AG10803 (cell line): Measurements from ENCODE around the gene FER.

Experiments
- DNase-seq: peaks from one replicate; pipeline ENCODE4 v3.0.0; 2010; ENCODE audit warnings: low read depth
- H3K4me3 ChIP-seq: 2 replicates; pipeline ENCODE4 v1.5.1; 2011; ENCODE audit warnings: mild to moderate bottlenecking, low read length, control low read depth
- TF ChIP-seq, protein P1 (sequence below): conservative IDR thresholded peaks from 2 replicates; pipeline ENCODE4 v1.5.1; 2011; ENCODE audit warnings: mild to moderate bottlenecking, low read length, control low read depth, inconsistent platforms

Gene FER

DNA sequence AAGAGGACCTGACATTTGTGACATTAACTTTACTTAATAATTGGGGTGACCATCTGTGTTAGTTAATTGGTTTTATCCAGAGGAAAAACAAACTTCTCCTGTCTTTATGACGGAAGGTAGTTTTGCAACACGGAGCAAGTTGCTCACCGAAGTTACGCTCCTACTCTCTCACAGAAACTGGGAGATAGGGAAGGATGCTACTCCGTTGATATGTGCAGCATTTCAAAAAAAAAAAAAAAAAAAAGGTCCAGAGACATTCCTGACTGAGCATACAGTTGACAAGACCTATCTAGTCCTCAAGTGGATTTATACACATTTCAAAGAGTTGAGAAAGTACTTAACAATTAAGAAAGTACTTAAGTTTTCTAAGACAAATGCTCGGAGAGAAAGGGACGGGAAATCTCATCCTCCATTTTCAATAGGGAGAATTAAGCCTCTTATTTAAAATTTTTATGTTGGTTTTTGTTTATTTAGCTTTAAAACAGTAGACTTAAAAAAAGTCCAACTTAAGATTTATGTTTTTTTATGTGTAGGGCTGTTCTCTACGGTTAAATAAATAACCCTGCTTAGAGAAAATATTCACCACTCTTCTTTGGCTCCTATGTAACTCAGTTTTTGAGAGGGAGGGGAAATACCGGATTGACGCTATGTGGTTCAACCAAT lies 455 bp upstream of the FER start:
- TF ChIP-seq, protein P1, sequence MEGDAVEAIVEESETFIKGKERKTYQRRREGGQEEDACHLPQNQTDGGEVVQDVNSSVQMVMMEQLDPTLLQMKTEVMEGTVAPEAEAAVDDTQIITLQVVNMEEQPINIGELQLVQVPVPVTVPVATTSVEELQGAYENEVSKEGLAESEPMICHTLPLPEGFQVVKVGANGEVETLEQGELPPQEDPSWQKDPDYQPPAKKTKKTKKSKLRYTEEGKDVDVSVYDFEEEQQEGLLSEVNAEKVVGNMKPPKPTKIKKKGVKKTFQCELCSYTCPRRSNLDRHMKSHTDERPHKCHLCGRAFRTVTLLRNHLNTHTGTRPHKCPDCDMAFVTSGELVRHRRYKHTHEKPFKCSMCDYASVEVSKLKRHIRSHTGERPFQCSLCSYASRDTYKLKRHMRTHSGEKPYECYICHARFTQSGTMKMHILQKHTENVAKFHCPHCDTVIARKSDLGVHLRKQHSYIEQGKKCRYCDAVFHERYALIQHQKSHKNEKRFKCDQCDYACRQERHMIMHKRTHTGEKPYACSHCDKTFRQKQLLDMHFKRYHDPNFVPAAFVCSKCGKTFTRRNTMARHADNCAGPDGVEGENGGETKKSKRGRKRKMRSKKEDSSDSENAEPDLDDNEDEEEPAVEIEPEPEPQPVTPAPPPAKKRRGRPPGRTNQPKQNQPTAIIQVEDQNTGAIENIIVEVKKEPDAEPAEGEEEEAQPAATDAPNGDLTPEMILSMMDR, result no peak
- H3K4me3 ChIP-seq, result peak overlapping the region; percentile 81
- DNase-seq, result no peak

DNA sequence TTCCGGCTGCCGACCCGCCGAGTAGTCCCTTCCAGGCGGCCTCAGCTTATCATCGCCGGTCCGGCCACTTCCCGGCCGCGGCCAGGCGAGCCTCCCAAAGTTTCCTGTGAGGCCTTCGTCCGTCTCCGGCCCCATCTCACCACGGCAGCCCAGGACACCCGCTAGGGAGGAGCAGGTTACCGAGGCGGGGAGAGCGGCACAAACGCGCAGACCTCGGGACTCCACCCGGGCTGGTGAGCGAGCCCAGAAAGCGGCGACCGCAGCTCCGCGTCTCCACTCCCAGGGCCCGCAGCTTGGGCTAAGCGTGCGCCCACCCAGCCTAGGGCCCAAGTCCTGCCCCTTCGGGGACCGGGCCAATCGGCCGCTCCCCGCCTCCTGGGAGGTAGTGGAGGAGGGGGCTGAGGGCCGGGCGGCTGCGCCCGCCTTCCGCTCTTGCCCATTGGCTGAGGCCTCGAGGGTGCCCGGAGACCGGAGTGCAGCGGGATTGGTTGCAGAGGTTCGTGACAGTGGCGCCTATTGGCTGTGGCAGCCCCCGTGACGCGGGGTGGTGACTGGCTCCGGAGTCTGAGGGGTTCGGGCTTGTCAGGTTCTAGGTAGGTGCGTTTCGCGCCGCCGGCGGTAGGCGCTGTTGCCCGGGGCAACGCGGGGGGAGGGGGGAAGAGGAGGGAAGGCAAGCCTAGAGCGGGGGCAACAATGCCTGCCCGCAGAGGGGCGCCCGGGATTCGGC lies 867 bp downstream of the FER start:
- TF ChIP-seq, protein P1, result no peak
- H3K4me3 ChIP-seq, result peak overlapping the region; percentile 81
- peak; percentile 99 for DNase-seq

DNA sequence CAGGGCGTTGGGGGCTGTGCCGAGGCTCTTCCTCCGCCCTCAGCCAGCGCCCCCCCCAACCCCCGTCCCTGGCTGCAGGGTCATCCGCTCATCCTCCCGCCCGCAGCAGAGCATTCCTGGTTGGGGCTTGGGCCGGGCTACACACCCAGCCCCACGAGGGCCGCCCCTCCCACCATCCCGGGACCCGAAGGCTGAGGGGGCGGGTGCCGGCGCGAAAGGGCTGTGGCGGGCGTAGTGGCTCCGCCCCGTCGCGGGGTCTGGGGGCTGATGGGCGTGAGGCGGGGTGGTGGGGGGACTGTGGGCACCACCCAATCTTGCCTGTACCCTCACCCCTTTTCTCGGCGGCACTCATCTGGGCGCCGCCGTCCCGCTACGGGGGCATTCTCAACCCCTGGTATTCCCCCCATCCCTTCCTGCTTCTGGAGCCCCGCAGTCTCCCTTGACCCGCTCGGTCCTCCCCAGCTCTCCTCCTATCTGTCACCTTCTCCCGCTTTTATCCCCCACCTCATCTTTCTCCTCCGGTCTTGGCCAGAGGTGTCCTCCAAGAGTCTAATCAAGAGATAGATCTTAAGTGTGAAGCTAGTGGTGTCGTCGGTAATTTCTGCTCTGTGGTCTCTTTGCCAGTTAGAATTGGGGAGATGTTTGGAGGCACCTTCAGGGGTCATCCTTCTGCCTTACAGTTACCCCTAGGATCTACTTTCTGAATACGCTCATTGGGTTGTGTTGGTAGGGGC lies 1.6 kb downstream of the FER start:
- no peak for DNase-seq
- H3K4me3 ChIP-seq, result peak overlapping the region; percentile 81
- TF ChIP-seq, protein P1, result peak; percentile 20; the same call in 1 of the 2 replicates

DNA sequence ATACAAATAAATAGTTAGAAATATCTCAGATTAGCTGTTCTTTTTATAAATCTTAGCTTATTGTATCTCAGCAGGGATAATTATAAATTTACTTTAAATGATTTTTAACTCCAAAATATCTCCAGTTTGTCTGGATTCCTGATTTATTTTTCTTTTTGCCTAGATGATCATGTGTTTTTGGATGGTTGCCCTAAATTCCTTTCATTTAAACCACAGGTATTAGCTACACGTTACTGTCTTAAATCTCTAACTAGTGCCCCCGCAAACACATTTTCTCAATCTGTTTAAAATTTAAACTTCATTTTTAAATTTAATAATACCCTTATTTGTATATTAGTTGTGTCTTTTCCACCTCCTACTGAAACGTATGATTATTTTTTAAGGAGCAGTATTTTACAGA lies 5.6 kb downstream of the FER start:
- peak; percentile 50 for DNase-seq
- no peak overlapping the region for H3K4me3 ChIP-seq
- TF ChIP-seq, protein P1, result no peak

DNA sequence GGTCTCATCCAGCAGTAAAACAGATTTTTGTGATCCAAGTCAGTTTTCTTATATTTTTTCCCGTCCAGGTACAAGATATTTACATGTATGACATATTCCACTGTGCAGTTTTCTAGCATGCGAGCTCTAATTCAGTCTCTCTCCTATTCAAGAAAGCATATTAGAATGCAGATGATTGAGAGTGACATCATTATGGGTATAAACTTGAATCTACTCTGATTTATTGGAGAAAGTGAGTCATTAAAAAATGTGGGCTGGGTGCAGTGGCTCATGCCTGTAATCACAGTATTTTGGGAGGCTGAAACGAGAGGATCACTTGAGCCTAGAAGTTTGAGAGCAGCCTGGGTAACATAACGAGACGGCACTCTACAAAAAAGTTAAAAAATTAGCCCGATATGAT lies 6.2 kb downstream of the FER start:
- no peak overlapping the region for H3K4me3 ChIP-seq
- TF ChIP-seq, protein P1, result no peak
- peak; percentile 45 for DNase-seq

DNA sequence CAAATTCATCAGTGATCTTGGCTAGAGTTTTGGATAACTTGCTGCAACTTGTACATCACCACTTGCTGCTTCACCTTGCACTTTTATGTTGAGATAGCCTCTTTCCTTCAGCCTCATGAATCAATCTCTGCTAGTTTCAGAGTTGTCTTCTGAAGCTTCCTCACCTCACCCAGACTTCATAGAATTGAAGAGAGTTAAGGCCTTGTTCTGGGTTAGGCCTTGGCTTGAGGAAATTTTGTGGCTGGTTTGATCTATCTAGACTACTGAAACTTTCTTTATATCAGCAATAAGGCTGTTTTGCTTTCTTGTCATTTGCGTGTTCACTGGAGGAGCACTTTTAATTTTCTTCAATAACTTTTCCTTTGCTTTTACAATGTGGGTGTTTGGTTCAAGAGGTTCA lies 12.8 kb downstream of the FER start:
- no peak for DNase-seq
- TF ChIP-seq, protein P1, result no peak
- no peak overlapping the region for H3K4me3 ChIP-seq
